H1 (cell line): ENCODE measurements around the gene RECK. TPM values are rescaled to one million over a fixed set of nuclear protein-coding genes. Genes with fewer than 3 reads are reported as not detected.

Experiments used
- CTCF ChIA-PET: fragments of 300-600 bp; sonication (Branson Sonifier 250); formaldehyde crosslinking; loops from one replicate; lab custom pipeline; 2021; ENCODE audit not compliant: partially characterized antibody; lab: Charles Lee
- POLR2A ChIA-PET: fragments of 300-600 bp; sonication (Branson Sonifier 250); formaldehyde crosslinking; loops from one replicate; lab custom pipeline; 2021; ENCODE audit warnings: inconsistent platforms; ENCODE audit not compliant: partially characterized antibody; lab: Charles Lee
- DNase-seq, 2 experiments: peaks; one replicate each; pipeline versions ENCODE4 v3.0.0 to v3.0.0-alpha.2; 2010 to 2022; ENCODE audit warnings: low spot score in 2 of 2, low read depth in 1 of 2, mixed read lengths in 1 of 2
- FAIRE-seq: peaks from 2 replicates; lab custom pipeline; 2011; peaks lifted over from hg19 to GRCh38; lab: Jason Lieb, UNC
- H2AFZ ChIP-seq: 2 replicates; pipeline ENCODE4 v1.8.1; 2012; ENCODE audit warnings: low read length, inconsistent platforms
- H2AK5ac ChIP-seq: 2 replicates; pipeline ENCODE4 v1.6.1; 2013; ENCODE audit warnings: low read depth, low read length
- H2BK120ac ChIP-seq: replicated peaks from 2 replicates; pipeline ENCODE3; 2013; ENCODE audit warnings: low read depth, low read length, inconsistent platforms
- H2BK12ac ChIP-seq: 2 replicates; pipeline ENCODE4 v1.6.1; 2013; ENCODE audit warnings: low read depth, low read length
- H2BK15ac ChIP-seq: 2 replicates; pipeline ENCODE4 v1.6.1; 2013; ENCODE audit warnings: low read length
- H2BK20ac ChIP-seq: 2 replicates; pipeline ENCODE4 v1.6.1; 2013; ENCODE audit warnings: low read length
- H2BK5ac ChIP-seq: 2 replicates; pipeline ENCODE4 v1.6.1; 2013; ENCODE audit warnings: low read depth, low read length
- H3K14ac ChIP-seq: 2 replicates; pipeline ENCODE4 v1.6.1; 2013; ENCODE audit warnings: inconsistent platforms; ENCODE audit not compliant: insufficient read length
- H3K18ac ChIP-seq: 2 replicates; pipeline ENCODE4 v1.6.1; 2013; ENCODE audit warnings: low read length; ENCODE audit errors: extremely low read depth
- H3K23ac ChIP-seq: 2 replicates; pipeline ENCODE4 v1.6.1; 2013; ENCODE audit warnings: inconsistent platforms; ENCODE audit not compliant: insufficient read length
- H3K23me2 ChIP-seq: 2 replicates; pipeline ENCODE4 v1.6.1; 2013; ENCODE audit warnings: low read depth, low read length
- H3K27ac ChIP-seq: 2 replicates; pipeline ENCODE4 v1.6.1; 2011; ENCODE audit warnings: low read depth, low read length, inconsistent platforms
- H3K27me3 ChIP-seq, 4 experiments: replicated peaks in 1 of 4; 1 replicate in 1 of 4; 2 replicates in 3 of 4; pipeline versions ENCODE4 v1.6.1 to v1.8.1; 2011 to 2013; ENCODE audit warnings: low read length in 3 of 4, mild to moderate bottlenecking in 3 of 4, inconsistent platforms in 2 of 4, mixed read lengths in 2 of 4, moderate library complexity in 1 of 4; ENCODE audit not compliant: control insufficient read depth in 3 of 4, insufficient read depth in 3 of 4; ENCODE audit errors: extremely low read depth in 1 of 4
- H3K36me3 ChIP-seq, 4 experiments: 2 replicates each; pipeline versions ENCODE4 v1.6.1 to v1.8.1; 2011 to 2013; ENCODE audit warnings: mild to moderate bottlenecking in 4 of 4, low read length in 3 of 4, moderate library complexity in 2 of 4, control low read depth in 1 of 4, inconsistent platforms in 1 of 4; ENCODE audit not compliant: insufficient read depth in 4 of 4, control insufficient read depth in 2 of 4
- H3K4ac ChIP-seq: replicated peaks from 2 replicates; pipeline ENCODE3; 2013; ENCODE audit warnings: low read length, low read depth, mixed read lengths, inconsistent platforms; ENCODE audit not compliant: insufficient read length
- H3K4me1 ChIP-seq, 4 experiments: replicated peaks in 1 of 4; 1 replicate in 1 of 4; 2 replicates in 3 of 4; pipeline versions ENCODE4 v1.6.1 to v1.8.1; 2011 to 2013; ENCODE audit warnings: low read length in 3 of 4, inconsistent platforms in 2 of 4, mixed read lengths in 1 of 4; ENCODE audit not compliant: insufficient read depth in 4 of 4, control insufficient read depth in 3 of 4
- H3K4me2 ChIP-seq, 2 experiments: 2 replicates each; pipeline versions ENCODE4 v1.6.1 to v1.8.1; 2011 to 2013; ENCODE audit warnings: low read depth in 2 of 2, low read length in 2 of 2, control low read depth in 1 of 2, inconsistent platforms in 1 of 2, mild to moderate bottlenecking in 1 of 2; ENCODE audit not compliant: insufficient read depth in 1 of 2
- H3K4me3 ChIP-seq, 4 experiments: fragments of 200-600, 300-600 bp in 1 of 4; sonication (generic), shearing (Covaris generic), sonication (Bioruptor Twin) in 1 of 4; 2 replicates each; pipeline versions ENCODE4 v1.5.1 to v1.8.1; 2011 to 2016; ENCODE audit warnings: low read length in 4 of 4, low read depth in 3 of 4, control low read depth in 2 of 4, inconsistent platforms in 2 of 4, mild to moderate bottlenecking in 2 of 4, mixed read lengths in 1 of 4, moderate library complexity in 1 of 4; ENCODE audit not compliant: insufficient read depth in 2 of 4; ENCODE audit errors: extremely low read depth in 1 of 4
- H3K56ac ChIP-seq: replicated peaks from 2 replicates; pipeline ENCODE3; 2013; ENCODE audit warnings: low read depth, mild to moderate bottlenecking, mixed read lengths, low read length, inconsistent platforms; ENCODE audit not compliant: insufficient read length
- H3K79me1 ChIP-seq: 2 replicates; pipeline ENCODE4 v1.6.1; 2013; ENCODE audit warnings: low read depth, low read length, control low read depth
- H3K79me2 ChIP-seq, 2 experiments: 2 replicates each; pipeline versions ENCODE4 v1.6.1 to v1.8.1; 2012 to 2013; ENCODE audit warnings: low read length in 2 of 2, mild to moderate bottlenecking in 2 of 2, inconsistent platforms in 1 of 2; ENCODE audit not compliant: insufficient read depth in 2 of 2, control insufficient read depth in 1 of 2
- H3K9ac ChIP-seq, 4 experiments: replicated peaks in 1 of 4; 1 replicate in 1 of 4; 2 replicates in 3 of 4; pipeline versions ENCODE4 v1.6.1 to v1.8.1; 2011 to 2013; ENCODE audit warnings: low read depth in 3 of 4, low read length in 3 of 4, control low read depth in 2 of 4, mild to moderate bottlenecking in 2 of 4, moderate library complexity in 2 of 4, inconsistent platforms in 1 of 4; ENCODE audit errors: extremely low read depth in 1 of 4
- H3K9me3 ChIP-seq, 2 experiments: 2 replicates each; pipeline versions ENCODE4 v1.6.1 to v1.8.1; 2012 to 2013; ENCODE audit warnings: mild to moderate bottlenecking in 2 of 2, moderate library complexity in 2 of 2, control low read depth in 1 of 2, inconsistent platforms in 1 of 2, low read depth in 1 of 2, low read length in 1 of 2, mixed read lengths in 1 of 2; ENCODE audit not compliant: insufficient read depth in 2 of 2
- H4K20me1 ChIP-seq, 2 experiments: replicated peaks in 1 of 2; 2 replicates each; pipeline versions ENCODE3 to v1.8.1; 2011 to 2013; ENCODE audit warnings: inconsistent platforms in 2 of 2, low read length in 2 of 2, mild to moderate bottlenecking in 1 of 2; ENCODE audit not compliant: insufficient read depth in 2 of 2, control insufficient read depth in 1 of 2
- H4K5ac ChIP-seq: 2 replicates; pipeline ENCODE4 v1.6.1; 2013; ENCODE audit warnings: low read length, low read depth, mixed read lengths, inconsistent platforms; ENCODE audit not compliant: insufficient read length
- H4K8ac ChIP-seq: 2 replicates; pipeline ENCODE4 v1.8.0; 2013; ENCODE audit warnings: mild to moderate bottlenecking, moderate library complexity, low read length, inconsistent platforms; ENCODE audit not compliant: insufficient read depth; ENCODE audit errors: extremely low read depth
- H4K91ac ChIP-seq: replicated peaks from 2 replicates; pipeline ENCODE3; 2013; ENCODE audit warnings: low read length, mixed read lengths, inconsistent platforms; ENCODE audit not compliant: insufficient read length
- E2F6 ChIP-seq: IDR thresholded peaks from 2 replicates; pipeline ENCODE4 v1.6.1; 2012; ENCODE audit warnings: inconsistent platforms
- EZH2 ChIP-seq: fragments of 200-600 bp; sonication (generic); IDR thresholded peaks from 2 replicates; pipeline ENCODE4 v1.7.1; 2012; ENCODE audit warnings: low read depth, mild to moderate bottlenecking, moderate library complexity, low read length, inconsistent platforms; ENCODE audit not compliant: severe bottlenecking
- FOSL1 ChIP-seq: IDR thresholded peaks from 2 replicates; pipeline ENCODE4 v1.6.1; 2011; ENCODE audit warnings: mild to moderate bottlenecking, low read depth, low read length, moderate library complexity; ENCODE audit not compliant: insufficient read depth
- GABPA ChIP-seq: IDR thresholded peaks from 2 replicates; pipeline ENCODE4 v1.6.1; 2011; ENCODE audit warnings: mild to moderate bottlenecking, low read length, moderate library complexity, borderline replicate concordance; ENCODE audit not compliant: insufficient read depth
- GTF2F1 ChIP-seq: IDR thresholded peaks from 2 replicates; pipeline ENCODE4 v1.6.1; 2012; ENCODE audit warnings: low read depth, low read length, improper control_type of control experiment, borderline replicate concordance
- KDM5A ChIP-seq: fragments of 200-600 bp; IDR thresholded peaks from 2 replicates; pipeline ENCODE4 v1.7.1; 2012; ENCODE audit warnings: mild to moderate bottlenecking, low read length, inconsistent platforms, mixed read lengths
- POU5F1 ChIP-seq: IDR thresholded peaks from 2 replicates; pipeline ENCODE4 v1.6.1; 2011; ENCODE audit warnings: low read depth, mild to moderate bottlenecking, low read length, moderate library complexity
- RBBP5 ChIP-seq: IDR thresholded peaks from 2 replicates; pipeline ENCODE4 v1.7.1; 2012; ENCODE audit warnings: low read depth, mild to moderate bottlenecking, inconsistent platforms, low read length, moderate library complexity, borderline replicate concordance
- RFX5 ChIP-seq: IDR thresholded peaks from 2 replicates; pipeline ENCODE4 v1.6.1; 2011; ENCODE audit warnings: low read depth, low read length, improper control_type of control experiment, borderline replicate concordance
- RXRA ChIP-seq: IDR thresholded peaks from 2 replicates; pipeline ENCODE4 v1.6.1; 2011; ENCODE audit warnings: low read depth, mild to moderate bottlenecking, low read length, moderate library complexity; ENCODE audit not compliant: insufficient read depth
- SRF ChIP-seq: IDR thresholded peaks from 2 replicates; pipeline ENCODE4 v1.6.1; 2011; ENCODE audit warnings: mild to moderate bottlenecking, low read depth, low read length, moderate library complexity
- WGBS, 2 experiments: shearing (Covaris generic) in 1 of 2; methylation state at CpG; one replicate each; pipeline versions ENCODE4 v1.1.6 to v1.1.7; 2013 to 2015; ENCODE audit warnings: low lambda C conversion rate in 2 of 2, mixed read lengths in 2 of 2, inconsistent platforms in 1 of 2, low coverage in 1 of 2, missing lambda C conversion rate in 1 of 2; ENCODE audit not compliant: insufficient replicate concordance in 2 of 2, insufficient coverage in 1 of 2, insufficient read length in 1 of 2; ENCODE audit errors: extremely low coverage in 1 of 2, missing lambda C conversion rate in 1 of 2; 5-methylcytosine and 5-hydroxymethylcytosine counted together
- polyA plus RNA-seq, 7 experiments: library from polyadenylated mRNA; depleted of rRNA in 3 of 7; stranded (reverse) in 5 of 7; unstranded in 2 of 7; fragments of >200 nt in 5 of 7; fragments of 200-250 nt in 2 of 7; gene quantifications; 1 replicate in 5 of 7; 2 replicates in 1 of 7; 4 replicates in 1 of 7; pipeline versions ENCODE4 v1.2.1 to v1.2.3, GENCODE V29; 2011 to 2013; ENCODE audit warnings: missing spikeins in 2 of 7, mixed read lengths in 2 of 7
- total RNA-seq: library from RNA; stranded (reverse); fragmentation: NEBNext Ultra II Directional; extraction: Animal tissue kit (Norgen Biotek cat#: 25700); gene quantifications from 2 replicates; pipeline ENCODE4 v1.2.1, GENCODE V29; 2021

RECK gene
- total and polyA plus RNA-seq, 2 of the 8 experiments (the other 6 are each of a cell fraction or from before 2014, with no cell fraction given), result 5.4 to 9.8 TPM

DNA sequence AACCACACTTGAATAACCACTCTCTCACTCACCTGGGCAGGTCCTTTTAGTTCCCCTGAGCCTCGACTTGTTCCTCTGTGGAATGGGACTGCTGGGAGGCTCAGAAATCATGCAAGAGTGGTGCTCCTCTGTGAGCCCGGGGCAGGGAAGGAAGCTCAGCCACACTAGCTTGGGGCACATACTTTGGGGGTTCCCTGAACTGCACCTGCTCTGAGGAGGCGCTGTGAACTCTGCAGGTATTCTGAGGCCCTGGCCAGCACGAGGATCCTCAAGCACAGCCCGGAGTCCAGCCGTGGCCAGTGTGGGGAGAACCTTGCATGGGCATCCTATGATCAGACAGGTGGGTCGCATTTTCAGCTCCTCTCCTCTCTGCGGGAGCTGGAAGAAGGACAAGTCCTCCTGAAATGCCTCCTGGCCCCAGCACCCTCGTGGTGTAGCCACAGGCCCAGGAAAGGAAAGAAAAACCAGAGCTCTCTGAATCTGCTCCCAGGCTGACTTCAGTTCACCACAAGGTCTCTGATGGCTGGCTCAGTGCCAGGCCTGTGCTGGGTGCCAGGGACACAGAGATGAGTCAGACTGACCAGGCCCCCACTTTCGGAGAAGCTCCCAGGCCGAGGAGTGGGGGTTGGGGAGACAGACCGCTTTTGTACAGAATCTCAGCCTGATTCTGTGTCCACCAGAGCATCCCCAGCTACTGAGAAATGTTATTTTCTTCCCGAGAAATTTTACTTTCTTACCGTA is 111.8 kb downstream of the RECK start:
- Histone ChIP-seq H3K36me3 (no peaks in the 10 kb centered on the region; a peak in 1 of 8 replicates), H3K23ac (no peak overlapping the region), H3K9me3 (peaks cover 0 to 7% of the 10 kb centered on the region in 2 experiments; a peak in 2 of 4 replicates), H3K79me1 (no peaks in the 10 kb centered on the region), H4K5ac (no peak overlapping the region), H2BK5ac (no peak overlapping the region), H3K56ac (no peak overlapping the region), H3K18ac (no peak overlapping the region), H4K91ac (no peak overlapping the region), H2BK20ac (no peak overlapping the region), H3K4me1 (peaks cover 0 to 4% (median 0%) of the 10 kb centered on the region in 4 experiments; a peak in 1 of 7 replicates), H2BK12ac (no peak overlapping the region), H3K4ac (no peak overlapping the region), H3K14ac (no peak overlapping the region), H2BK15ac (no peak overlapping the region), H2BK120ac (no peak overlapping the region), H3K4me2 (no peak overlapping the region), H3K79me2 (no peaks in the 10 kb centered on the region), H3K4me3 (no peak overlapping the region), H4K20me1 (peaks cover 0 to 4% of the 10 kb centered on the region in 2 experiments), H2AFZ (no peak overlapping the region), H4K8ac (no peak overlapping the region; the same call in 1 of the 2 replicates), H3K23me2 (peaks cover 4% of the 10 kb centered on the region; the same call in 1 of the 2 replicates), H3K9ac (no peak overlapping the region), H3K27ac (no peak overlapping the region), H3K27me3 (no peaks in the 10 kb centered on the region), H2AK5ac (no peak overlapping the region)
- no peak for DNase-seq
- no peak for FAIRE-seq
- WGBS, 2 experiments, result 89% methylated on average over 14 of the region's 14 CpGs; no CpG with 5 or more reads in 1 of the 2 experiments
- ChIA-PET CTCF (interaction anchor here (1.1 to 5.3 kb wide), 6 partner anchors 9 to 45 kb away, joined by 3 to 48 read pairs (median 4); no protein-coding TSS in a partner anchor), POLR2A (interaction anchor here (1.2 to 3.6 kb wide), 2 partner anchors 15 to 88 kb away, joined by 3 to 18 read pairs; no protein-coding TSS in a partner anchor)
- TF ChIP-seq RFX5 (no peak), KDM5A (no peak), POU5F1 (no peak), GABPA (no peak), FOSL1 (no peak), RBBP5 (no peak), E2F6 (no peak), RXRA (no peak), SRF (no peak), GTF2F1 (no peak), EZH2 (no peak)
